Activated CD8-positive, alpha-beta memory T cell treated with anti-CD3 and anti-CD28 coated beads for 1 hour (primary cell): Measurements from ENCODE around the gene HDAC3.
"Not testable (repeated sequence)": the region's sequence is repeated elsewhere in the genome, so short reads cannot be mapped to it uniquely, and the experiment has no call there.

Source experiments
- DNase-seq, 2 donors: peaks; one replicate each; pipeline ENCODE4 v3.0.0-alpha.2; 2020; ENCODE audit warnings: low read depth in 1 of 2; ENCODE audit errors: extremely low read depth in 1 of 2

The HDAC3 gene

DNA sequence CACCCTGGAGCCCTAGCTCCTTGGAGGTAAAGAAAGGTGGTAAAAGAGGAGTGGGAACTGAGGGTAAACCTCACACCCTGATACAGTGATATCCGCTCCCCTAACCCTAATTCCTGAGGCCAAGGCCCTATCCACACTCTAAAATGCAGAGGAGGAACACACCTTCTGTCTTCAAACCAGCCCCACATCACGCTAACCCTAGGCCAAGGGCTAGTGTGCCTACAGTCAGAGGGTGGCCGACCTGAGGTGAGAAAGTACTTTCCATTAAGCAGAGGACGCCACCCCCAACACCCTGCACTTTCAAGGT is 590 bp downstream of the HDAC3 start:
- peak in 1 of 2 donors; percentile 10 for DNase-seq

DNA sequence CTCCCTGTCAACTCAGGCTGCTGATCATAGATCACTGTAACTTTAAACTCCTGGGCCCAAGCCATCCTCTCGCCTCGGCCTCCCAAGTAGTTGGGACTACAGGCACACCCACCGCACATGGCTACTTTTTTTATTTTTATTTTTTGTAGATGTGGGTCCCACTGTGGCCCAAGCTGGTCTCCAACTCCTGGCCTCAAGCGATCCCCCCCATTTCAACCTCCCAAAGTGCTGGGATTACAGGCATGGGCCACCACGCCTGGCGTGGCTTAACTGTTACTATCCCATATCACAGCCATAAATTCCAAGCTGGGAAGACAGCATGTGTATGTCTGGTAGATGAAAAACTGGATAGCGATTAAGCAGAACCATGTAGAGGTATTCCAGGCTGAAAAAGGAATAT is 1.0 kb downstream of the HDAC3 start:
- DNase-seq: no peak

DNA sequence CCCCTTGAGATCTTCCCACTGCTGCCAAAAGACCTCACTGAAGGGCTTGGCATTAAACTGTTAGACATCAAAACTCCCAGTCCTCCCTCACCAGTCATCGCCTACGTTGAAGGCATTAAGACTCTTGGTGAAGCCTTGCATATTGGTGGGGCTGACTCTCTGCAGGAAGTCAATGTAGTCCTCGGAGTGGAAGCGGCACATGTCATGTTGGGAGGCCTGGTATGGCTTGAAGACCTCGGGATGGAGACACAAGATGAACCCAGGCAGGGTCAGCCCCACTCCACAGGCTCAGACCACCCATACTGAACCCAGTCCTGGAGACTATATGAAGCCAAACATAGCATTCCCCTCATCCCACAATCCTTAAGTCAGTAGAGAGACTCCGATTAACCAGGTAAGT is 1.9 kb downstream of the HDAC3 start:
- DNase-seq: no peak

DNA sequence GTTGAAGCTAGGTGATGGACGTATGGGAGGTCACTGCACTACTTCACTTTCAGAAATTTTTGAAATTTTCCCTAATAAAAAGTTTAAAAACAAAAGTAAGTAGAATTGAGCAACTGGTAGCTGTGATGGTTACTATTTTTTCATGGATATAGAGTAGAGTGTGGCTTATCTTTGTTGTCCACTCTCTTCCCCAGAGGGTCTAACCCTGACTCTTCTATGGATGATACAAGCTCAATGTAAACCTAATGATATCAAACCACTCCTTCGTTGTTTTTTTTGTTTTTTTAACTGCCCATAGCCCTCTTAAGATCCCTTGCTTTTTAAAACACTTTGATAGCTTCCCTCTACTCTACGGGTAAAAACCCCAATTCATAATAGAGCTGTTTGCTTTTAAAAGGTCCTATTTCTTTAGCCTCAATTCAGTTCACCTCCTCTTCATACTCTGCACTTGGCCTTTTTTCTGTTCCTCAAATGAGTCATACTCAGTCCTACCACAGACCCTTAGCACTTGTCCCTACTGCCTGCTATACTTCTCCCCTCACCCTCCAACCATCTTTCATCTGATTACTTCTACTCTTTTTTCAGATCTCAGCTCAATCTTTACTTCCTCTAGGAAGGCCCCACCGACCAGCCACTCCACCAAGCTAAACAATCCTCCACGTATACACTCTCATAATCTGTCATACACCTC is 2.6 kb downstream of the HDAC3 start:
- DNase-seq: no peak

DNA sequence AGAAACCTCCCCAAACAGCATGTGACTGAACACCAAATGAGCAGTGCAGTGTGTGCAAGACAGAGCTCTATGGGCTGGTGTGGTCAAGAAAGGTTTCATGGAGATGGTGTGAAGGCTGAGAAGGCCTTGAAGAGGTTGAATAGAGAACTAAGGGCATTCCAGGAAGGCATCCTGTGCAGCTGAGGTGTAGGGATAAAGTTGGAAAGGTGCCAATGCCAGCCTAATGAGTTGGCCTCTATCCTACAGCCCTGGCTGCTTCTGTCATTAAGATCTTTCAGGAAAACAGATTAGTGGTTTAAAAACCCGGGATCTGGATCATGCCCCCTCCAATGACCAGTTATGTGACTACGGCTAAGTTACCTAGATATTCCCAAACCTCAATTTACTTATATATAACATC is 4.0 kb downstream of the HDAC3 start:
- DNase-seq: no peak

DNA sequence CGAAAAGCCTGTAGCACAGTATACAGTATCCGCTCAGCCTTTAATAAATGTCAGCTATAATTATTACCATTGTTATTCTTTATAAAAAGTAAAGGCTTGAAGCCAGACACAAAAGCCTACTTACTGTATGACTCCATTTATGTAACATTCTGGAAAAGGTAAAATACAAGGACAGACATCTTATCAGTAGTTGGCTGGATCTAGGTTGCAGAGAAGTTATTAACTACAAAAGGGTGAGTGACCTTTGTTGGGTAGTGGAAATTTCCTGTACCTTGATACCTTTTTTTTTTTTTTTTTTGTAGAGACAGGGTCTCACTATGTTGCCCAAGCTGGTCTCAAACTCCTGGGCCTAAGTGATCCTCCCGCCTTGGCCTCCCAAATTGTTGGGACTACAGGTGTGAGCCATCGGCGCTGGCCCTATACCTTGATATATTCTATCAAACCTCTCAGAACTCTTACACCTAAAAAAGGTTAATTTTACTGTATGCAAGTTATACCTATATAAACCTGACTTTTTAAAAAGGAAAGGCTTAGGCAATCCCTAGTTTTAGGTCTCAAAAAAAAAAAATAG is 6.0 kb downstream of the HDAC3 start:
- no peak for DNase-seq

DNA sequence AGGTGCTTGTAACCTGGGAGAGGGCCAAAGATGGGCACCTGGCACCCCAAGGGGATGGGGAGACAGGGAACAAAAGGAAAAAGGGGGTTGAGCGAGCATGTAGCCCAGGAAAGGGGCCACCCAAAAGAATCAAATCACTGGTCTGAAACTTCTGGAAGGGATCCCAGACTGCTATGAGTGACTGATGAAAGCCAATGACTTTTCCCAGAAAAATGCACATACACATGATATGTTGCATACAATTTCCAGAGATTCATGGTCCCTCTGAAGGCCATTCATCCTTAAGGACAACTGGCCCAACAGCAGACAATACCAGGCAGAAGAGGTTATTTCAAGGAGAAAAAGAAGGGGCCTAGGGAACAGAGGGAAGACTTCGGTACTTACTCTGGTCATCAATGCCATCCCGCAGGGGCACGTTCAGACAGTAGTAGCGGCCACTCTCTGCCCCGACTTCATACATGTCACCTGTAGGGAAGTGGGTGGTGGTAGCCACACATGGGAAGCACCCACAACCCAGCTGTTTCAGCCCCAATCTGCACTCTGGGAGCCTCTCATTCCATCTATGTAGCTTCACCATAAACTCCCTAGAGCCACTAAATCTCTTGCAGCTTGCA is 8.4 kb downstream of the HDAC3 start:
- DNase-seq: no peak

DNA sequence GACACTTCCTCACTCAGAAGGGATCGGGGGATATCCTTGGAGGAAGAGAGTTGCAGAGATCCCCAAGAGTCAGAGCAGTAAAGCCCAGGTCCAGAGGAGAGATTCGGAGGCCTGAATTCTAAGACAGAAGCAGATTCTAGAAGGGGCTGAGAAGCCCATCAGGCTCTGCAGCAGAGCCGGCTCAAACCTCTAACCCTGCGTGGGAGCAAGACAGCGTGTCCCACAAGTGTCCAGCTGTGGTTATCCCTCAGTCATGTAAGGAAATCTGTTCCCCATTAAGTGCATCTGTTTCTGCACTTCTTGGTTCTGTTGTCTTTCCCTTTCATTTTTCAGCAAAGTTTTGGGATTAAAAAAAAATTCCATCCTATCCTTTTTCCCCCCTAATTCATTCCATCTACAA is 13.0 kb downstream of the HDAC3 start:
- DNase-seq: no peak

DNA sequence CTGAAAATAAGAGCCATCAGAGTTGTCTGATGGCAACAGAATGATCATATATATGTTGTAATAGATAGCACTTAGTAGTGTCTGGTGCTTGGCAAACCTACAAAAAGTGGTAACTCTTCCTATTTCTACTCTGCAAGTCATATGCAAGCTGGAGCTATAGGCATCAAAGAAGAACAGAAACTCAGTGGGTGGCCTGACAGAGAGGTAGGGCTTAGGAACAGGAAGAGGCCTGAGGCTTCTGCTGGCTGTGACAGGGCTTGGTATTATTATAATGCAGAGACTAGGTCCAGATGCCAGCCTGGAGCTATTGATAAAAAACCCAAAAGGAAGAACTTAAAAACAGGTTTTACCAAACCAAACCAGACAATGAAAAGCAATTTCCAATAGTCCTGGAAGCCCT is 13.5 kb downstream of the HDAC3 start:
- no peak for DNase-seq

DNA sequence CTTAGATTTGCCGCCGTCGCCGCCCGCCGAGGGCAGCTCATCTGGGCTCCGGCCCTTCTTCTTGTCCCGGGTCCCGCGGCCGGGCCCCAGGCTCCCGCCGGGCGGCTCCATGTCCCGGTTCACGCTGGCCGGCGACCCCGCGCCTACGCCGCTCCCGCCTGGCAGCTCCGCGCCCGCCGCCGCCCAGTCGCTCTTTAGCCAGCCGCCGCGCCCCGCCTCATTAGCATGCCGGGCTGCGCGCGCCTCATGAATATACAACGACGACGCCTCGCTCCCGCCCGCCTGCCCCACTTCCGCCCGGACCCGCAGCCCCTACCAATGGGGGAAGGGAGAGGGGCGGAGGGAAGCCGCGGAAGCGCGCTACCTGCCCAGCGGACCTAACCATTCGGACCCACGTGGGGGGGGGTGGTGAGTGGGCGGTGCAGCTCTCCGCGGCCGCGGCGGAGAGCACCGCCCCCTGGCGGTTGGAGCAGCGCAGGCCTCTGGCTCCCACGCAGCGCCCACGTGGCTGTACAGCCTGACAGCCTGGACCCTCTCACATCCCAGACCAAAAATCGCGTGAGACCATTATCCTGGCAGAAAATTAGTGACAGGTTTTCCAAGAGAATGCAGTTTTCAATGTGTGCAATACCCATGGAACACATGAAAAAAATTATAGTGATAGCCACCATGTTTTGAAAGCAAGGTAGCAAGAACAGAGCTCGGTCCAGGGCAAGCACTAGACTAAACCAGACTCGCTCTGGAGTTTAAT is 17.7 kb downstream of the HDAC3 start, which contains the start of gene DIAPH1:
DIAPH1 (minus strand) TSS at position 197 of the 751 bp plus-strand sequence; CDS start at position 111, 86 bp downstream.
- peak; percentile 95 to 98 for DNase-seq

DNA sequence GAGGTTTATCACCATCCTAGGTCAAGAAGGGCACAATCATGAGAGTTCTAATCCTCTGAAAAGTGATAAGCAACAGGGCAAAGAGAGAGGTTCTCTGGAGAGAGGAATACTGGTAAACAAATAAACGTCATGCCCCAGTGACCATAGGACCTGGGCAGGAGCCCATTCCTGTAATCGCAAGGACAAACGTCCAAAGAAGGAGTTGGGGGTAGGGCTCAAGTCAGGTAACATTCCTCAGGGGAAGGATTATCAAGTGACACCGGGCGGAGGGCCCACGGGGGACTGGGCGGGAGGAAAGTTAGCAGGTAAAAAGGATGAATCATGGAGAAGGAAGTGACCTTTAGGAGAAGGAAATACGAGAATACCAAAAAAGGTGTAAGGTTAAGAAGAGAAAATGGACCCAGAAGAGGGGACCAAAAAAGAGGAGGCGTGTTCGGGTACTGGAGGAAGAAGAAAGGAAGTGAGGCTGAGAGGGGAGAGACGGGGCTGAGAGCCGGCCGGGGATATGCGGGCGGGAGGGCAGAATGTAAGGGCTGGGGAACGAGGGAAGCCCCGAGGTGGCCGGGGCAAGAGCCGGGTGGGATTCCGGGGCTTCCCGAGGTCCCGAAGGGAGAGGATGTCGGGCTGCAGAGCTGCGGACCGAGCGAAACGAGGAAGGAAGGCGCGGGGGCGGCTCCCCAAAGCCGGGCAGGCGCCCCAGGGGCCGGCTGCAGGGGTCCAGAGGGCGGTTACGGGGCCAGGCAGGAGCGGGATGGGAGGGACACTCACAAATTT is 18.4 kb downstream of the HDAC3 start:
- DNase-seq: peak in 1 of 2 donors; percentile 24

DNA sequence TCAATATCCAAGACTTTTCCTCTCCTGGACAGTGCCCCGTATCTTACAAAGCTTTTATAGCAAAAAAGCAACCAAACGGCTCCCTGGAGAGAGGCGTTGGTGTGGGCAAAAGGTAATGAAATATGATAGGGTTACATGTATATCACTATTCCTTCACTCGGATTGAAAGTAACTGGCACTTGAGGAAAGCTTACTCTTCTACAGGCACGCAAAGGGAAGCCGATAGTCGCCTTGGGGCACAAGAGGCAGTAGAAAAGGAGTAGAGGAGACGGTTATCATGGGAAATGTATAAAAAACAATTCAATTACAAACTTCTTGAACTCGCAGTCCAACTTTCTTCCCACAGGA is 19.0 kb downstream of the HDAC3 start:
- no peak for DNase-seq

DNA sequence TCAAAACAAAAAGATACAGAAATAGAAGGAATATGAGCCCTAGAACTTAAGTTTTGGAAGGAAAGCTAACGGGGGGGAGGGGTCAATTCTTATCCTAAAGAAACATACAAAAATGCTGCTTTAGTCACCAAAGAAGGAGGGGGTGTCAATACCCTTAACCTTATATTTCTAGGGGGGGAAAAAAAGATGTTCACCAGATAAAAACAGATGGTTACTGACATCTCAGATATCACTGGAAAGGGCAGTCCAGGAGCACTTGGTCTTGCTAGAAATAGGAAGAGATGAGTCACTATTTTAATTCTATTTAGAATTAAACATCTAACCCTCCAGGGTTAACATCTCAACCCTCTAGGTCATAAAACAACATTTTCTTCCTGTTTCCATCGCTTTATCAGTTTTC is 19.5 kb downstream of the HDAC3 start:
- DNase-seq: no peak

DNA sequence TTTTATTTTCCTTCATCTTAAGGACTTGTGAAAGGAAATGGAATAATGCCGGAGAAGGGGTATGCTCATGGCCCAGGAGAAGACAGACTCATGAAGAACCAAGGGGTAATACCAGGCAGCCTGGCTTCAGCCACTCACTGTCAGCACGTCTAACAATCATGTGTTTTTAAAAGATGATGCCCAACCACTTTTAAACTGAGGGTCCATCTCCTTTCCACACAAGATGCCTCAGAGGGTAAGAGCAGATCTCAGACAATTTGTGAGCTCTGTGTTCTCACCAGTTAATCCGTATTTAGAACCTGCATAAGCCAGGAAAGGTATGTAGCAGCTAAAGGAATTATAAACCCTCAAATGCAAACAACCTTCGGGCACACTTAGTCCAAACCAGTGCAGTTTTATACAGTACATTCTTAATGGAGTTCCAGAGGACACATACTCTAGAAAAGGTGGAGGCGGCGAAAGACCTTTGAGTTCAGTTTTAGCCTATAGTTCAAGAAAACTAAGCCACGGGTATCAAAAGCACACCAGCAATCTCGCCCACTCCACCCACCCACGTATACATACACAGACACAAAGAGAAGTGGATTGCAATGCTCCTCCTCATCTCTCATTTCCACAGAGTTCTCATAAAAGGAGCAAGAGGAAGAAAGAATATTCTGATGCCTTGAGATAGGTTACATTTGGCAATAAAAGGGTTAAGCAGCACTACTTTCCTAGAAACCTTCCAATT is 20.5 kb downstream of the HDAC3 start:
- DNase-seq: no peak

DNA sequence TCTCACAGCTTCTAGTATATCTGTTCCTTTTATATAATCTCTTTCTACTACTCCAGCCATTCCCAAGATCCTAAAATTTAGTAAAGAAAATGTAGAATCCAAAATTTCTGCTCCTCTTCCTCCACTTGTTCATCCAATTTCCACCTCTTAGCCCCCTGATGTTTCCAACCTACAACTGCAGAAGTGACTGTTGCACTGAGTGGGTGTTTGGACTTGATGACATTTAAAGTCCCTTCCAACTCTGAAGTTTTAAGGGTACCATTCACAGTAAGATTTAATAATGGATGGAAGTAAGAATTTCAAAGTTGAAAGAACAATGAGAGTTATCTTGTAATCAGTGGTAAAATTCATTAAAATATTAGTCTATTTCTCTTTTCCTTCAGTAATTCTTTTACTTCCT is 23.3 kb downstream of the HDAC3 start:
- no peak for DNase-seq

DNA sequence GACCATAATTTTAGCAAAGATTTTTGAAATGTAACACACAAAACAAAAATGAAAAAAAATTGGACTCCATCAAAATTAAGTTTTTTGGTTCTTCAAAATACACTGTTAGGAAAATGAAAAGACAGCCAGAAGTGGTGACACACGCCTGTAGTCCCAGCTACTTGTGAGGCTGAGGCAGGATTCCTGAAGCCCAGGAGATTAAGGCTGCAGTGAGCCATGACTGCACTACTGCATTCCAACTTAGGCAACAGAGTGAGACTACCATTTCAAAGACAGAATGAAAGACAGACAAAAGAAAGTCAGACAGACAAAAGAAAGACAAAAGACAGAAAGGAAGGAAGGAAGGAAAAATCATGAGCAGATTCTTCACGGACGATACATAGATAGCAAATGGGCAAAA is 25.4 kb downstream of the HDAC3 start:
- no peak for DNase-seq

DNA sequence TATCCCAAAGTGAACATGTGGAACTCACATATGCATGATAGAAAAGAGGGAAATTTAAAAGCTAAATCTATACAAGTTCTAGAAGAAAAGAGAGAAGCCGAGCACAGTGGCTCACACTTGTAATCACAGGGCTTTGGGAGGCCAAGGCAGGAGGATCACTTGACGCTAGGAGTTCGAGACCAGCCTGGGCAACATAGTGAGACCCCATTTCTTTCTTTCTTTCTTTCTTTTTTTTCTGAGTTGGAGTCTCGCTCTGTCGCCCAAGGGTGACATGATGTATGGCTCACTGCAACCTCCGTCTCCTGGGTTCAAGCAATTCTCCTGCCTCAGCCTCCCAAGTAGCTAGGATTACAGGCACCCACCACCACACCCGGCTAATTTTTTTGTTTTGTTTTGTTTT is 26.7 kb downstream of the HDAC3 start:
- DNase-seq: not testable (repeated sequence)

DNA sequence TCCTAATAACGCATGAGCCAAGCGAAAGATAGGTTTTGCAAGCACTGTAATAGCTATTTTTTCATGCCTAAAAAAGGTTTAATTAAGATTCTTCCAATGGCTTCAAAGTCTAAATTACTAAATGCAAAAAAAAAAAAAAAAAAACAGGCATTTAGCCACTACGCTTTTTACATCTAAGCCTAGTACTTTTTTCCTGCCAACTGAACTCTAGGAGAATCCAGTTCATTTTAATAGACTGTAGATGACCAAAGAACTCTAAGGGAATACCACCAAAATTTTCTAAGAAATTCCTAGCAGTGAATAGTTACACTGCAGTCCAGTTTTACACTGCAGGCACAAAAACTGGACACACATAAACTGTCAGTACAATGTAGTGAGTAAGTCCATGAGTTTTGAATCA is 27.6 kb downstream of the HDAC3 start:
- DNase-seq: no peak

DNA sequence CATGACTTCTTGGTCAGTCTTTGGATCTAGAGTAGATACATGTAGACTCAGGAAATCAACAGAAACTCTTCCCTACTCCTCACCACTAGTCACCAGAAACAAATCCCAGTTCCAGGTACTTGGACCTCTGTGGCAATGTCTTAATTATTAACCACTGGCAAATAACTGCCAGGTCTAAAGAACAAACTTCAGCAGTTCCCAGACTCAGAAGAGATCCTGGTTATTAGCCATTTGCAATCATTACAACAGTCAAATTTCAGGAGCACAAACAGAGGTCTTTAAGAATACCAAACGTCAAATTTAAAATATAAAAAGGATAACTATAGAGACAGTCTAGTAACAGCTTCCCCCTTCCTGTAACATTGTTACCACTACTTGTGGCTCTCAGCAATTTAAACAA is 28.1 kb downstream of the HDAC3 start:
- no peak for DNase-seq

DNA sequence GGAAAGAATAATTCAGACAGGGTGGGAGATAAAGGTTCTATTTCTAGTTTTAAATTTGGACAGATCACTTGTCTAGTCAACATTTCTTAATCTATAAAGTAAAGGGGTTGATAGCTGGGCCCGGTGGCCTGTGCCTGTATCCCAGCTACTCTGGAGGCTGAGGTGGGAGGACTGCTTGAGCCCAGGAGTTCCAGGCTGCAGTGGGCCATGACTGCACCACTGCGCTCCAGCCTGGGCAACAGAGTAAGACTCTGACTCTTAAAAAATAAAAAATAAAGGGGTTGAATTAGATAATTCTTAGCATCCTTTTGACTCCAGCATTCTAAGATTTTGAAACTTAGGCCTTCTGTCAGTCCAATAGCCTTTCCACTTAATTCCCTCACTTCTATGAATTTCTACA is 28.6 kb downstream of the HDAC3 start:
- DNase-seq: no peak
